22Rv1 (cell line): ENCODE results near the gene GFRA4.

Experiments used
- CTCF ChIP-seq: fragments of 450-650 bp; IDR thresholded peaks from 2 replicates; pipeline ENCODE4 v1.5.1; 2017; ENCODE audit warnings: mild to moderate bottlenecking
- ZFX ChIP-seq: fragments of 450-650 bp; IDR thresholded peaks from 2 replicates; pipeline ENCODE4 v1.6.1; 2017; ENCODE audit warnings: antibody characterized with exemption, borderline replicate concordance

- no peak for TF ChIP-seq CTCF
- no peak for TF ChIP-seq ZFX
Measured at GRCh38 chr20:3679749-3680700, 16.8 kb upstream of the GFRA4 start.
